GM23338 (cell line): ENCODE measurements around the gene COX14. TPM values are rescaled to one million over a fixed set of nuclear protein-coding genes. Genes with fewer than 3 reads are reported as not detected.

ENCODE experiments used
- ATAC-seq: fragments of 200-7000 bp; cut with Tn5 transposase; 3 replicates; pipeline ENCODE4 v1.9.1; 2020
- DNase-seq: peaks from one replicate; pipeline ENCODE4 v3.0.0-alpha.2; 2015; ENCODE audit warnings: low spot score
- H2AFZ ChIP-seq: fragments of 200-600 bp; sonication (generic); 2 replicates; pipeline ENCODE4 v1.8.0; 2016; ENCODE audit warnings: antibody characterized with exemption, mild to moderate bottlenecking, moderate library complexity
- H3F3A ChIP-seq: fragments of 200-600 bp; sonication (generic); replicated peaks from 2 replicates; pipeline ENCODE4 v1.8.0; 2017; ENCODE audit warnings: antibody characterized with exemption, mixed run types, low read depth
- H3K27ac ChIP-seq: fragments of 200-600 bp; sonication (generic); 2 replicates; pipeline ENCODE4 v1.6.1; 2016; ENCODE audit warnings: low read depth
- H3K27me3 ChIP-seq: fragments of 200-600 bp; sonication (generic); 2 replicates; pipeline ENCODE4 v1.8.0; 2016; ENCODE audit warnings: mild to moderate bottlenecking, mixed run types, moderate library complexity; ENCODE audit not compliant: insufficient read depth
- H3K36me3 ChIP-seq: fragments of 200-600 bp; sonication (generic); 2 replicates; pipeline ENCODE4 v1.8.0; 2016; ENCODE audit warnings: mild to moderate bottlenecking; ENCODE audit not compliant: insufficient read depth
- H3K4me1 ChIP-seq: fragments of 200-600 bp; sonication (generic); 2 replicates; pipeline ENCODE4 v1.8.0; 2016; ENCODE audit warnings: mild to moderate bottlenecking, moderate library complexity; ENCODE audit not compliant: insufficient read depth
- H3K4me2 ChIP-seq: fragments of 200-600 bp; sonication (generic); 2 replicates; pipeline ENCODE4 v1.7.1; 2017; ENCODE audit warnings: mixed run types
- H3K4me3 ChIP-seq: fragments of 200-600 bp; sonication (generic); 2 replicates; pipeline ENCODE4 v1.6.1; 2016; ENCODE audit warnings: mixed run types
- H3K79me2 ChIP-seq: fragments of 200-600 bp; sonication (generic); replicated peaks from 2 replicates; pipeline ENCODE4 v1.8.0; 2017; ENCODE audit warnings: mild to moderate bottlenecking; ENCODE audit not compliant: insufficient read depth
- H3K9me2 ChIP-seq: fragments of 200-600 bp; sonication (generic); 2 replicates; pipeline ENCODE4 v1.8.0; 2017; ENCODE audit not compliant: insufficient read depth
- H4K20me1 ChIP-seq: fragments of 200-600 bp; sonication (generic); replicated peaks from 2 replicates; pipeline ENCODE4 v1.8.0; 2017; ENCODE audit warnings: mild to moderate bottlenecking; ENCODE audit not compliant: insufficient read depth
- H3K27ac Mint-ChIP-seq: 2 replicates; pipeline ENCODE4 v1.8.0; 2020; ENCODE audit warnings: inconsistent platforms, mild to moderate bottlenecking, moderate library complexity, mixed read lengths
- H3K27me3 Mint-ChIP-seq: 3 replicates; pipeline ENCODE4 v1.8.0; 2022; ENCODE audit warnings: low read depth, mild to moderate bottlenecking, moderate library complexity, mixed read lengths, inconsistent platforms; ENCODE audit not compliant: insufficient read depth, poor library complexity
- H3K36me3 Mint-ChIP-seq: 3 replicates; pipeline ENCODE4 v1.8.0; 2021; ENCODE audit warnings: low read depth, mild to moderate bottlenecking, inconsistent platforms, moderate library complexity, mixed read lengths
- H3K4me1 Mint-ChIP-seq: 3 replicates; pipeline ENCODE4 v1.8.0; 2020; ENCODE audit warnings: mild to moderate bottlenecking, inconsistent platforms, mixed read lengths
- H3K4me3 Mint-ChIP-seq: 3 replicates; pipeline ENCODE4 v1.8.0; 2021; ENCODE audit warnings: moderate library complexity, mild to moderate bottlenecking, inconsistent platforms, mixed read lengths
- H3K9me3 Mint-ChIP-seq: 3 replicates; pipeline ENCODE4 v1.8.0; 2020; ENCODE audit warnings: moderate library complexity, mild to moderate bottlenecking, inconsistent platforms, mixed read lengths
- NANOG ChIP-seq: IDR thresholded peaks from 2 replicates; pipeline ENCODE4 v1.6.1; 2016; ENCODE audit warnings: antibody characterized with exemption, borderline replicate concordance
- POLR2AphosphoS5 ChIP-seq: IDR thresholded peaks from 2 replicates; pipeline ENCODE4 v1.6.1; 2016; ENCODE audit warnings: antibody characterized with exemption, low read depth
- ZNF114 ChIP-seq: fragments of 250-450 bp; sonication (Bioruptor Pico); IDR thresholded peaks from 2 replicates; pipeline ENCODE4 v1.5.0; 2020; ENCODE audit warnings: mild to moderate bottlenecking, moderate library complexity
- ZNF331 ChIP-seq: fragments of 250-450 bp; sonication (Bioruptor Pico); IDR thresholded peaks from 2 replicates; pipeline ENCODE4 v1.5.0; 2020; ENCODE audit warnings: low read depth, mild to moderate bottlenecking, moderate library complexity
- ZNF462 ChIP-seq: fragments of 250-450 bp; sonication (Bioruptor Pico); IDR thresholded peaks from 2 replicates; pipeline ENCODE4 v1.5.0; 2020; ENCODE audit warnings: mild to moderate bottlenecking, moderate library complexity
- polyA plus RNA-seq: library from polyadenylated mRNA; unstranded; fragments of >200 nt; fragmentation: Nextera tagmentation; extraction: Ambion mirVana; gene quantifications from 2 replicates; pipeline ENCODE4 v1.2.1, GENCODE V29; 2016
- total RNA-seq: library from RNA; depleted of rRNA; stranded (reverse); fragments of >200 nt; shearing (Covaris generic); gene quantifications from 2 replicates; pipeline ENCODE4 v1.2.3, GENCODE V29; 2014

COX14 gene
- total and polyA plus RNA-seq, 2 experiments from 2014 or later: 43.7 to 73.5 TPM

GRCh38 chr12:50120953-50121352 is 8.9 kb downstream of the COX14 start (continued):
- TF ChIP-seq ZNF462 (CRISPR knock-in tag): no peak

GRCh38 chr12:50121641-50122040 is 9.6 kb downstream of the COX14 start:
- no peak for ATAC-seq
- Histone ChIP-seq H3K4me3 (no peak overlapping the region), H3K79me2 (0 out of 2 replicates have a peak, but pooled peaks cover 4% of the 10 kb centered on the region), H2AFZ (no peak overlapping the region), H4K20me1 (peaks cover 5% of the 10 kb centered on the region; the same call in 1 of the 2 replicates), H3K4me2 (no peak overlapping the region), H3K27ac (no peak overlapping the region), H3K36me3 (no peaks in the 10 kb centered on the region), H3K9me2 (no peaks in the 10 kb centered on the region), H3K27me3 (no peaks in the 10 kb centered on the region), H3F3A (no peaks in the 10 kb centered on the region), H3K4me1 (no peaks in the 10 kb centered on the region)
- no peaks in the 10 kb centered on the region; the same call in 2 of the 3 replicates for H3K36me3 Mint-ChIP-seq
- no peaks in the 10 kb centered on the region for H3K27me3 Mint-ChIP-seq
- H3K4me1 Mint-ChIP-seq: no peaks in the 10 kb centered on the region
- no peak for TF ChIP-seq NANOG
- DNase-seq: no peak
- H3K9me3 Mint-ChIP-seq: no peaks in the 10 kb centered on the region
- no peak overlapping the region for H3K4me3 Mint-ChIP-seq
- H3K27ac Mint-ChIP-seq: no peak overlapping the region

- Histone ChIP-seq H3K4me2 (no peak overlapping the region), H3F3A (no peaks in the 10 kb centered on the region), H3K27ac (no peak overlapping the region), H3K4me3 (no peak overlapping the region), H3K9me2 (no peaks in the 10 kb centered on the region), H3K27me3 (no peaks in the 10 kb centered on the region), H2AFZ (no peak overlapping the region), H3K36me3 (no peaks in the 10 kb centered on the region), H4K20me1 (peaks cover 5% of the 10 kb centered on the region; the same call in 1 of the 2 replicates), H3K79me2 (no peaks in the 10 kb centered on the region), H3K4me1 (no peaks in the 10 kb centered on the region)
- no peak for DNase-seq
- H3K27me3 Mint-ChIP-seq: no peaks in the 10 kb centered on the region
- H3K4me1 Mint-ChIP-seq: no peaks in the 10 kb centered on the region
- H3K27ac Mint-ChIP-seq: no peak overlapping the region
- no peak overlapping the region for H3K4me3 Mint-ChIP-seq
- no peaks in the 10 kb centered on the region for H3K9me3 Mint-ChIP-seq
- H3K36me3 Mint-ChIP-seq: no peaks in the 10 kb centered on the region; the same call in 2 of the 3 replicates
- no peak for ATAC-seq
- TF ChIP-seq ZNF462 (CRISPR knock-in tag) (no peak), POLR2AphosphoS5 (no peak), ZNF331 (CRISPR knock-in tag) (no peak), ZNF114 (CRISPR knock-in tag) (no peak)
Measured at GRCh38 chr12:50123203-50123602, 11.2 kb downstream of the COX14 start.
